ENCODE results near the gene SLC6A13. TPM values are rescaled to one million over a fixed set of nuclear protein-coding genes. Genes with fewer than 3 reads are reported as not detected.

SLC6A13 gene
- total and polyA plus RNA-seq, 2 of the 8 experiments (the other 6 are each of a cell fraction or from before 2014, with no cell fraction given) = 0.03 TPM; not detected in 1

DNA sequence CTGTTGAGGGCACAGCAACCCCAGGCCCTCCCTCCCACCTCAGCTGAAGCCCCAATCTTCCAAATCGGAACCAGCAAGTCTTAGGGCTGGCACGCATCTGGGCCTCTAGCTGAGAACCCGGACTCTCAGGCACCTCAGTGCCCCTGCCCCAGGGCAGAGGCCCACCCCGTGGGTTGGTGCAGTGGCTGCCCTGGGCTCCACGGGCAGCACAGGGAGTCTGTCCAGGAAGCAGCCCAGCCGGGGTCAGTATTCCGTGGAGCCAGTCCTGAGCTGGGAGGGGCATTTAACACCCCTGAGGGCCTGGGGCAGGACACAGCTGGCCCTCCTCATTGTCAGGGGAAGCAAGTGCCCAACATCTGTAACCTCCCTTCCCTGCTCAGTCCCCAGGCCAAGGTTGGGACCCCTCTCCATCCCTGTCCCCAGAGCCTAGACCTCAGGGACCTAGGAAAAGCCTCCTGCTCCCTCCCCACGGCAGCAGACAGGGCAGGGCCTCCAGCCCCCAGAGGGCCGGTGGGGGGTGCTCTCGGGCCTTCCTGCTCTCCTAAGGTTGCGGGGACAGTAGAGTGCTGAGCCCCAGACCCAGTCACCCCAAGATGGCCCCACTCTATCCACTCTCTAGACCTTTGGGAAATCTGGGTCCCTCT is 85.2 kb downstream of the SLC6A13 start:
- Histone ChIP-seq H3K79me1 (ENCODE audit: low read depth, low read length) (no peaks in the 10 kb centered on the region), H3K23ac (ENCODE audit: insufficient read length) (no peak overlapping the region), H2BK5ac (ENCODE audit: low read depth, low read length) (no peak overlapping the region; the same call in 1 of the 2 replicates), H3K56ac (replicated peaks; ENCODE audit: insufficient read length, low read depth, low read length) (no peak overlapping the region), H3K18ac (ENCODE audit: extremely low read depth, low read length) (no peak overlapping the region), H3K4me3 (ENCODE audit: extremely low read depth in 1 of 4, insufficient read depth in 2 of 4, low read depth in 3 of 4, low read length in 4 of 4) (no peak overlapping the region), H3K4me1 (replicated peaks in 1 of 4; ENCODE audit: control insufficient read depth in 3 of 4, insufficient read depth in 4 of 4, low read length in 3 of 4) (peaks cover 0 to 12% (median 7%) of the 10 kb centered on the region in 4 experiments; a peak in 6 of 7 replicates), H3K36me3 (ENCODE audit: control insufficient read depth in 2 of 4, insufficient read depth in 4 of 4, low read length in 3 of 4) (no peaks in the 10 kb centered on the region), H3K14ac (ENCODE audit: insufficient read length) (no peak overlapping the region), H3K9me3 (ENCODE audit: insufficient read depth in 2 of 2, low read depth in 1 of 2, low read length in 1 of 2) (no peaks in the 10 kb centered on the region), H3K27me3 (replicated peaks in 1 of 4; ENCODE audit: control insufficient read depth in 3 of 4, extremely low read depth in 1 of 4, insufficient read depth in 3 of 4, low read length in 3 of 4) (no peaks in the 10 kb centered on the region; a peak in 1 of 7 replicates), H2AK5ac (ENCODE audit: low read depth, low read length) (no peak overlapping the region; the same call in 1 of the 2 replicates), H4K91ac (replicated peaks; ENCODE audit: insufficient read length, low read length) (peak overlapping the region; percentile 39), H3K4ac (replicated peaks; ENCODE audit: insufficient read length, low read depth, low read length) (peak overlapping the region; percentile 23), H4K5ac (ENCODE audit: insufficient read length, low read depth, low read length) (no peak overlapping the region), H2BK120ac (replicated peaks; ENCODE audit: low read depth, low read length) (no peak overlapping the region), H3K23me2 (ENCODE audit: low read depth, low read length) (no peaks in the 10 kb centered on the region), H4K8ac (ENCODE audit: extremely low read depth, insufficient read depth, low read length) (peak overlapping the region; percentile 39; the same call in 1 of the 2 replicates), H2BK12ac (ENCODE audit: low read depth, low read length) (no peak overlapping the region), H3K79me2 (ENCODE audit: control insufficient read depth in 1 of 2, insufficient read depth in 2 of 2, low read length in 2 of 2) (no peaks in the 10 kb centered on the region), H2BK15ac (ENCODE audit: low read length) (no peak overlapping the region), H2BK20ac (ENCODE audit: low read length) (no peak overlapping the region), H2AFZ (ENCODE audit: low read length) (no peak overlapping the region), H3K9ac (replicated peaks in 1 of 4; ENCODE audit: extremely low read depth in 1 of 4, low read depth in 3 of 4, low read length in 3 of 4) (no peak overlapping the region), H4K20me1 (replicated peaks in 1 of 2; ENCODE audit: control insufficient read depth in 1 of 2, insufficient read depth in 2 of 2, low read length in 2 of 2) (no peaks in the 10 kb centered on the region), H3K4me2 (ENCODE audit: insufficient read depth in 1 of 2, low read depth in 2 of 2, low read length in 2 of 2) (no peak overlapping the region), H3K27ac (ENCODE audit: low read depth, low read length) (no peak overlapping the region)
- FAIRE-seq (no peak), DNase-seq (ENCODE audit: low read depth in 1 of 2, low spot score in 2 of 2) (no peak)
- ChIA-PET POLR2A (ENCODE audit: partially characterized antibody) (interaction anchor here (0.9 to 1.6 kb wide), 4 partner anchors 11 to 73 kb away, joined by 3 to 4 read pairs (median 3); no protein-coding TSS in a partner anchor), CTCF (ENCODE audit: partially characterized antibody) (interaction anchor here (0.6 to 5.8 kb wide), 16 partner anchors 9 to 72 kb away, joined by 3 to 60 read pairs (median 6); no protein-coding TSS in a partner anchor)
- TF ChIP-seq RAD21 (IDR thresholded peaks at IDR 0.05 in 1 of 2, conservative IDR thresholded peaks at IDR 0.05 in 1 of 2; ENCODE audit: low read depth in 2 of 2, low read length in 2 of 2) (peak in 1 of 2 experiments; percentile 3; a peak in 1 of 4 replicates), PHF8 (conservative IDR thresholded peaks at IDR 0.05; ENCODE audit: low read depth, low read length) (no peak), SP2 (IDR thresholded peaks at IDR 0.05; ENCODE audit: low read length) (no peak), KDM4A (IDR thresholded peaks at IDR 0.05; ENCODE audit: low read depth, low read length, severe bottlenecking) (no peak)
- TF ChIP-seq, protein P1, sequence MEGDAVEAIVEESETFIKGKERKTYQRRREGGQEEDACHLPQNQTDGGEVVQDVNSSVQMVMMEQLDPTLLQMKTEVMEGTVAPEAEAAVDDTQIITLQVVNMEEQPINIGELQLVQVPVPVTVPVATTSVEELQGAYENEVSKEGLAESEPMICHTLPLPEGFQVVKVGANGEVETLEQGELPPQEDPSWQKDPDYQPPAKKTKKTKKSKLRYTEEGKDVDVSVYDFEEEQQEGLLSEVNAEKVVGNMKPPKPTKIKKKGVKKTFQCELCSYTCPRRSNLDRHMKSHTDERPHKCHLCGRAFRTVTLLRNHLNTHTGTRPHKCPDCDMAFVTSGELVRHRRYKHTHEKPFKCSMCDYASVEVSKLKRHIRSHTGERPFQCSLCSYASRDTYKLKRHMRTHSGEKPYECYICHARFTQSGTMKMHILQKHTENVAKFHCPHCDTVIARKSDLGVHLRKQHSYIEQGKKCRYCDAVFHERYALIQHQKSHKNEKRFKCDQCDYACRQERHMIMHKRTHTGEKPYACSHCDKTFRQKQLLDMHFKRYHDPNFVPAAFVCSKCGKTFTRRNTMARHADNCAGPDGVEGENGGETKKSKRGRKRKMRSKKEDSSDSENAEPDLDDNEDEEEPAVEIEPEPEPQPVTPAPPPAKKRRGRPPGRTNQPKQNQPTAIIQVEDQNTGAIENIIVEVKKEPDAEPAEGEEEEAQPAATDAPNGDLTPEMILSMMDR (IDR thresholded peaks at IDR 0.05; ENCODE audit: control extremely low read depth in 1 of 3, insufficient read depth in 1 of 3, low read depth in 1 of 3, low read length in 3 of 3) = peak in 1 of 3 experiments; percentile 13; a peak in 1 of 4 replicates
- WGBS, 2 experiments (ENCODE audit: extremely low coverage in 1 of 2, insufficient coverage in 1 of 2, insufficient read length in 1 of 2, insufficient replicate concordance in 2 of 2, low coverage in 1 of 2, low lambda C conversion rate in 2 of 2, missing lambda C conversion rate in 1 of 2) = 85% methylated on average over 11 of the region's 11 CpGs; no CpG with 5 or more reads in 1 of the 2 experiments
